Panc1 (cell line): ENCODE results near the gene GTPBP1.

Source experiments
- CTCF ChIP-seq: fragments of 450-650 bp; IDR thresholded peaks from 2 replicates; pipeline ENCODE4 v1.5.1; 2017; ENCODE audit warnings: mild to moderate bottlenecking
- POLR2AphosphoS5 ChIP-seq: IDR thresholded peaks from 2 replicates; pipeline ENCODE4 v1.6.1; 2012; ENCODE audit warnings: mild to moderate bottlenecking, low read depth, low read length, moderate library complexity
- REST ChIP-seq, 2 experiments: IDR thresholded peaks; 2 replicates each; pipeline ENCODE4 v1.6.1; 2011 to 2012; ENCODE audit warnings: low read depth in 2 of 2, control low read depth in 1 of 2, low read length in 1 of 2, mild to moderate bottlenecking in 1 of 2, moderate library complexity in 1 of 2; ENCODE audit not compliant: insufficient read depth in 1 of 2
- TCF7L2 ChIP-seq: IDR thresholded peaks from 2 replicates; pipeline ENCODE4 v1.6.1; 2011; ENCODE audit warnings: mild to moderate bottlenecking, low read depth, low read length, inconsistent platforms

- TF ChIP-seq CTCF (no peak), POLR2AphosphoS5 (no peak), TCF7L2 (no peak), REST (IDR thresholded peaks at IDR 0.05; ENCODE audit: insufficient read depth in 1 of 2, low read depth in 2 of 2, low read length in 1 of 2) (no peak)
These were observed 44.9 kb downstream of the GTPBP1 start for GRCh38 chr22:38750638-38751037.
